ENCODE measurements around the gene DENND6B. TPM values are rescaled to one million over a fixed set of nuclear protein-coding genes. Genes with fewer than 3 reads are reported as not detected.

Gene DENND6B
- total and polyA plus RNA-seq, 2 of the 13 experiments (the other 11 are each of a cell fraction or from before 2014, with no cell fraction given), result 0.95 to 3.8 TPM

- FAIRE-seq, result no peak
- H2AFZ ChIP-seq (ENCODE audit: low read length), result no peak overlapping the region
- in situ Hi-C loops (cut with HindIII; ENCODE audit: extremely low pct_ligation_motif_present, low pct_unique_long_range_greater_than_20kb), result no loop called here
- TF ChIP-seq ZNF350 (CRISPR knock-in tag; IDR thresholded peaks at IDR 0.05; ENCODE audit: borderline replicate concordance, low read depth), result no peak
- peak; percentile 76 for TF ChIP-seq HNRNPL (IDR thresholded peaks at IDR 0.05; ENCODE audit: low read depth, low read length)
- TF ChIP-seq SRSF1 (optimal IDR thresholded peaks at IDR 0.05; ENCODE audit: low read depth, low read length), result no peak
- no peak for TF ChIP-seq ZNF30 (CRISPR knock-in tag; IDR thresholded peaks at IDR 0.05)
- no peak for TF ChIP-seq TBX2 (CRISPR knock-in tag; IDR thresholded peaks at IDR 0.05; ENCODE audit: borderline replicate concordance)
- TF ChIP-seq SKIL (CRISPR knock-in tag; IDR thresholded peaks at IDR 0.05; ENCODE audit: borderline replicate concordance), result 0 out of 2 replicates have a peak, but pooled peaks have one; percentile 5
- TF ChIP-seq, protein P1, sequence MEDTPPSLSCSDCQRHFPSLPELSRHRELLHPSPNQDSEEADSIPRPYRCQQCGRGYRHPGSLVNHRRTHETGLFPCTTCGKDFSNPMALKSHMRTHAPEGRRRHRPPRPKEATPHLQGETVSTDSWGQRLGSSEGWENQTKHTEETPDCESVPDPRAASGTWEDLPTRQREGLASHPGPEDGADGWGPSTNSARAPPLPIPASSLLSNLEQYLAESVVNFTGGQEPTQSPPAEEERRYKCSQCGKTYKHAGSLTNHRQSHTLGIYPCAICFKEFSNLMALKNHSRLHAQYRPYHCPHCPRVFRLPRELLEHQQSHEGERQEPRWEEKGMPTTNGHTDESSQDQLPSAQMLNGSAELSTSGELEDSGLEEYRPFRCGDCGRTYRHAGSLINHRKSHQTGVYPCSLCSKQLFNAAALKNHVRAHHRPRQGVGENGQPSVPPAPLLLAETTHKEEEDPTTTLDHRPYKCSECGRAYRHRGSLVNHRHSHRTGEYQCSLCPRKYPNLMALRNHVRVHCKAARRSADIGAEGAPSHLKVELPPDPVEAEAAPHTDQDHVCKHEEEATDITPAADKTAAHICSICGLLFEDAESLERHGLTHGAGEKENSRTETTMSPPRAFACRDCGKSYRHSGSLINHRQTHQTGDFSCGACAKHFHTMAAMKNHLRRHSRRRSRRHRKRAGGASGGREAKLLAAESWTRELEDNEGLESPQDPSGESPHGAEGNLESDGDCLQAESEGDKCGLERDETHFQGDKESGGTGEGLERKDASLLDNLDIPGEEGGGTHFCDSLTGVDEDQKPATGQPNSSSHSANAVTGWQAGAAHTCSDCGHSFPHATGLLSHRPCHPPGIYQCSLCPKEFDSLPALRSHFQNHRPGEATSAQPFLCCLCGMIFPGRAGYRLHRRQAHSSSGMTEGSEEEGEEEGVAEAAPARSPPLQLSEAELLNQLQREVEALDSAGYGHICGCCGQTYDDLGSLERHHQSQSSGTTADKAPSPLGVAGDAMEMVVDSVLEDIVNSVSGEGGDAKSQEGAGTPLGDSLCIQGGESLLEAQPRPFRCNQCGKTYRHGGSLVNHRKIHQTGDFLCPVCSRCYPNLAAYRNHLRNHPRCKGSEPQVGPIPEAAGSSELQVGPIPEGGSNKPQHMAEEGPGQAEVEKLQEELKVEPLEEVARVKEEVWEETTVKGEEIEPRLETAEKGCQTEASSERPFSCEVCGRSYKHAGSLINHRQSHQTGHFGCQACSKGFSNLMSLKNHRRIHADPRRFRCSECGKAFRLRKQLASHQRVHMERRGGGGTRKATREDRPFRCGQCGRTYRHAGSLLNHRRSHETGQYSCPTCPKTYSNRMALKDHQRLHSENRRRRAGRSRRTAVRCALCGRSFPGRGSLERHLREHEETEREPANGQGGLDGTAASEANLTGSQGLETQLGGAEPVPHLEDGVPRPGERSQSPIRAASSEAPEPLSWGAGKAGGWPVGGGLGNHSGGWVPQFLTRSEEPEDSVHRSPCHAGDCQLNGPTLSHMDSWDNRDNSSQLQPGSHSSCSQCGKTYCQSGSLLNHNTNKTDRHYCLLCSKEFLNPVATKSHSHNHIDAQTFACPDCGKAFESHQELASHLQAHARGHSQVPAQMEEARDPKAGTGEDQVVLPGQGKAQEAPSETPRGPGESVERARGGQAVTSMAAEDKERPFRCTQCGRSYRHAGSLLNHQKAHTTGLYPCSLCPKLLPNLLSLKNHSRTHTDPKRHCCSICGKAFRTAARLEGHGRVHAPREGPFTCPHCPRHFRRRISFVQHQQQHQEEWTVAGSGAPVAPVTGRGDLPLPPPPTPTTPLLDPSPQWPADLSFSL (CRISPR knock-in tag; IDR thresholded peaks at IDR 0.05), result peak; percentile 83; the same call in 1 of the 2 replicates
- TF ChIP-seq HNRNPLL (IDR thresholded peaks at IDR 0.05; ENCODE audit: low read depth, low read length, poor library complexity, severe bottlenecking), result peak; percentile 19
- TF ChIP-seq GABPA (IDR thresholded peaks at IDR 0.05; ENCODE audit: low read depth, low read length), result no peak
- TF ChIP-seq GABPA (CRISPR knock-in tag; IDR thresholded peaks at IDR 0.05; ENCODE audit: low read depth), result no peak
- peak; percentile 46; the same call in 1 of the 2 replicates for TF ChIP-seq ZNF207 (IDR thresholded peaks at IDR 0.05; ENCODE audit: borderline replicate concordance)
- TF ChIP-seq ZNF296 (CRISPR knock-in tag; conservative IDR thresholded peaks at IDR 0.05), result peak; percentile 58; the same call in 1 of the 2 replicates
- TF ChIP-seq CREB3 (CRISPR knock-in tag; IDR thresholded peaks at IDR 0.05), result no peak
- no peak for TF ChIP-seq ZNF570 (CRISPR knock-in tag; IDR thresholded peaks at IDR 0.05; ENCODE audit: borderline replicate concordance)
- TF ChIP-seq ZBTB7A (CRISPR knock-in tag; IDR thresholded peaks at IDR 0.05), result no peak
Measured at GRCh38 chr22:50337262-50338041, 10.6 kb upstream of the DENND6B start.

More at GRCh38 chr22:50337262-50338041, 10.6 kb upstream of the DENND6B start:
- Histone ChIP-seq H3K9me3 (ENCODE audit: low read length) (no peaks in the 10 kb centered on the region), H3K4me3 (replicated peaks in 1 of 3; ENCODE audit: insufficient read depth in 1 of 3, low read depth in 2 of 3, low read length in 3 of 3) (no peak overlapping the region), H3K9ac (ENCODE audit: insufficient read depth, low read depth, low read length) (no peak overlapping the region), H3K27ac (ENCODE audit: extremely low read length, insufficient read depth, low read length) (no peak overlapping the region), H3K79me2 (ENCODE audit: insufficient read depth, low read length) (no peaks in the 10 kb centered on the region), H3K27me3 (ENCODE audit: control insufficient read depth in 1 of 2, insufficient read depth in 2 of 2, low read length in 2 of 2) (no peaks in the 10 kb centered on the region), H3K4me2 (ENCODE audit: low read depth, low read length) (no peak overlapping the region), H4K20me1 (ENCODE audit: insufficient read depth, low read length) (0 out of 2 replicates have a peak, but pooled peaks cover 4% of the 10 kb centered on the region), H3K36me3 (replicated peaks in 1 of 2; ENCODE audit: control insufficient read depth in 1 of 2, insufficient read depth in 2 of 2, low read length in 2 of 2) (no peaks in the 10 kb centered on the region), H3K4me1 (ENCODE audit: insufficient read depth, low read length) (peaks cover 34% of the 10 kb centered on the region)
- DNase-seq (ENCODE audit: low spot score) (no peak), ATAC-seq (no peak)
- no TSS peak for BruUV-seq (replicated peaks)
- POLR2A ChIA-PET, result no interaction called here
- WGBS (ENCODE audit: low lambda C conversion rate), result 96% methylated on average over 13 of the region's 13 CpGs
- CTCF ChIA-PET (ENCODE audit: low intra/inter-chr PET ratio, low total read pairs), result no interaction called here
- intact Hi-C loops (cut with micrococcal nuclease; ENCODE audit: unreplicated experiment), result no loop called here

Measured in HepG2 (cell line).